Activated CD4-positive, alpha-beta memory T cell treated with anti-CD3 and anti-CD28 coated beads for 36 hours (primary cell): ENCODE results near the gene HOXC10. TPM values are rescaled to one million over a fixed set of nuclear protein-coding genes. Genes with fewer than 3 reads are reported as not detected.
A peak's percentile ranks its signal among the peaks of the same experiment; 100 is the strongest.

ENCODE experiments used
- CTCF ChIA-PET: fragments of 350-600 bp; sonication (Branson Sonifier 250); formaldehyde crosslinking; loops from one replicate; lab custom pipeline; 2021; ENCODE audit warnings: antibody characterized with exemption, inconsistent platforms; lab: Charles Lee
- POLR2A ChIA-PET: fragments of 350-600 bp; sonication (Branson Sonifier 250); formaldehyde crosslinking; loops from one replicate; lab custom pipeline; 2021; ENCODE audit warnings: antibody characterized with exemption; lab: Charles Lee
- DNase-seq: peaks from one replicate; pipeline ENCODE4 v3.0.0-alpha.2; 2020
- H3K27ac Mint-ChIP-seq: one replicate; pipeline ENCODE4 v1.8.0; 2021; ENCODE audit warnings: mixed read lengths
- H3K27me3 Mint-ChIP-seq: one replicate; pipeline ENCODE4 v1.8.0; 2021; ENCODE audit warnings: mixed read lengths
- H3K36me3 Mint-ChIP-seq: one replicate; pipeline ENCODE4 v1.8.0; 2021; ENCODE audit warnings: mixed read lengths
- H3K4me1 Mint-ChIP-seq: one replicate; pipeline ENCODE4 v1.8.0; 2021; ENCODE audit warnings: low read depth, mixed read lengths
- H3K4me3 Mint-ChIP-seq: one replicate; pipeline ENCODE4 v1.8.0; 2021; ENCODE audit warnings: mild to moderate bottlenecking, mixed read lengths
- H3K9me3 Mint-ChIP-seq: one replicate; pipeline ENCODE4 v1.8.0; 2021; ENCODE audit warnings: mixed read lengths
- intact Hi-C: fragments of 100-400 bp; cut with micrococcal nuclease; formaldehyde crosslinking; loops from one replicate; pipeline ENCODE4 v1.15.1; 2023
- total RNA-seq, 2 experiments: library from RNA; stranded (reverse); gene quantifications; one replicate each; pipeline ENCODE4 v1.2.3, GENCODE V29; 2021

Gene HOXC10
- total RNA-seq, 2 experiments from 2014 or later, result not detected

GRCh38 chr12:54010972-54011664 lies 26.2 kb downstream of the HOXC10 start:
- H3K36me3 Mint-ChIP-seq, result no peaks in the 10 kb centered on the region
- intact Hi-C loops, result no loop called here
- DNase-seq, result no peak
- ChIA-PET POLR2A (no interaction called here), CTCF (interaction anchor here (8.6 to 9.3 kb wide), 2 partner anchors 181 to 190 kb away, joined by 112 to 127 read pairs; partner anchors contain the start of gene SMUG1)
- no peaks in the 10 kb centered on the region for H3K9me3 Mint-ChIP-seq
- H3K27ac Mint-ChIP-seq, result no peak overlapping the region
- peaks cover 36% of the 10 kb centered on the region for H3K4me1 Mint-ChIP-seq
- peaks cover 84% of the 10 kb centered on the region for H3K27me3 Mint-ChIP-seq
- no peak overlapping the region for H3K4me3 Mint-ChIP-seq

- Mint-ChIP-seq H3K4me1 (peaks cover 32% of the 10 kb centered on the region), H3K27me3 (peaks cover 81% of the 10 kb centered on the region), H3K36me3 (no peaks in the 10 kb centered on the region), H3K27ac (no peak overlapping the region), H3K9me3 (no peaks in the 10 kb centered on the region), H3K4me3 (no peak overlapping the region)
- intact Hi-C loops, result no loop called here
- DNase-seq, result no peak
- CTCF ChIA-PET, result interaction anchor here (1.3 kb wide), 1 partner anchor 189 kb away, joined by 3 read pairs; no protein-coding TSS in a partner anchor
- POLR2A ChIA-PET, result no interaction called here
These were observed 27.0 kb downstream of the HOXC10 start for GRCh38 chr12:54011665-54012532.

DNA sequence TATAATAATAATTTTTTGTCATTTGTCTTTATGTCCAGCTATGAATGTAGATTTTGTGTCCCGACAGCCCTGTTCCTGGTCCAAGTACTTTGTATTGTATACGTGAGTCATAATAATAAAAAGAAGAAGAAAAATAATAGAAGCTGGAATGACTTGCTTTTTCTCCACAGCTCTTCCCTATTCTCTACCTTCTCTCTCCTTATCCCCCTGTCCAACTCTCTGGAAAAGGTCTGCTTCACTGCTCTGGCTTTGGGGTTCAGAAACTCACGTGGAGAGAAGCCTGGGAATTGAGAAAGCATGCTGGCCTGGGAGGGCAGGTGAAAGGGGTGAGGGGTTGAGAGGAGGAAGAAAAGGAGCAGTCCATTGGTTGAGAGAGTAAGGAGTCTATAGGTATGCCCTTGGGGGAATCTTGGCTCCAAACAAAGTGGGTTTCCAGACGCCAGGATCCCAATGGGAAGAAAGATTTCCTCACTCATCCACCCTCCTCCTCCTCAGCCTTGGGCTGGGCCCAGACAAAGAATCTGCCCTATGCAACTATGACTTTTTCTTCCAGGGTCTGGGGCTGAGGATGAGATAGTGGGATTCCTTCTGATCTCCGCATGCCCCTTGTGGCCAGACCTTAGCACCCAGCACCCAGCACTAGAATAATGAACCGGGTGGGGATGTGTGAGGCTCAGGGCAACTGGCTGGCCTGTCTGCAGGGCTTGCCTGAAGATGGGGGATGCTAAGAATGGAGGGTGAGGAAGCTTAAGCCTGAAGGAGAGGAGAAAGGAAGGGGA lies 27.9 kb downstream of the HOXC10 start:
- Mint-ChIP-seq H3K4me1 (peaks cover 35% of the 10 kb centered on the region), H3K9me3 (no peaks in the 10 kb centered on the region), H3K36me3 (no peaks in the 10 kb centered on the region), H3K27ac (no peak overlapping the region), H3K27me3 (peaks cover 78% of the 10 kb centered on the region), H3K4me3 (no peak overlapping the region)
- DNase-seq, result no peak
- ChIA-PET POLR2A (no interaction called here), CTCF (interaction anchor here (0.8 to 1.3 kb wide), 3 partner anchors 13 to 202 kb away, joined by 3 read pairs; partner anchors contain the start of gene HOXC9)
- intact Hi-C loops, result no loop called here

DNA sequence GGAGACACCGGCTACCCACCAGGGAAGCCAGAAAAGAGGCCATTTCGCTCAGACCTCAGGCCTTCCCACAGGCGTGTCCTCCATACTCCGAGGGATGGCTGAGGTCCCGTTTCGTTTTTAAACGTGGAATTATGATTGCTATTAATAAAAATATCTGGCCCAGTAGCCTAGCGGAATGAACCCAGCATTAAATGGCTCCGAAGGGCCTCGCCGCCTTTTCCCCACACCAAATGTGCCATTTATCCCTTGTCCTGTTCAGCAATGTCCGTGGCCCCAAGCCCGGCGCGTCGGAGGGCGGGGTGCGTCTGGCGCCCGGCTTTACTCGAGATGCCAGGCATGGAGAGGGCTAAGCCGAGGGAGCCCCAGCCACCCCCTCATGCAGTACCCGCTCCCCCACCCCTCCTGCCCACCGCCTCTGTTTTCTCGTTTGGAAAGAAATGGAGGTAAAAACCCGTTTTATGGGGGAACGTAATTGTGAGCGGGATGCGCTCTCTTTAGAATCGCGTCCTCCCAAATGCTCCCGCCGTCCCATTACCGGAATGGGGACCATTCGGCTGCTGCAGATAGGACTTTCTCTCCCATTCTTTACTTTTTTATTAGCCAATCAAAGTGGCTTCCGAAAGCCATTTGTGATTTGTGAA lies 29.6 kb downstream of the HOXC10 start:
- no peaks in the 10 kb centered on the region for H3K36me3 Mint-ChIP-seq
- H3K27me3 Mint-ChIP-seq, result peaks cover 73% of the 10 kb centered on the region
- H3K4me1 Mint-ChIP-seq, result peaks cover 31% of the 10 kb centered on the region
- intact Hi-C loops, result loop anchor here (5.0 kb wide), 1 partner anchor 32 kb away; no protein-coding TSS in a partner anchor
- DNase-seq, result no peak
- no peaks in the 10 kb centered on the region for H3K9me3 Mint-ChIP-seq
- ChIA-PET POLR2A (no interaction called here), CTCF (interaction anchor here (1.0 to 1.4 kb wide), 5 partner anchors 7 to 193 kb away, joined by 3 to 5 read pairs (median 4); partner anchors contain the start of genes HOXC5 and HOXC9)
- H3K4me3 Mint-ChIP-seq, result no peak overlapping the region
- no peak overlapping the region for H3K27ac Mint-ChIP-seq

- H3K4me1 Mint-ChIP-seq, result peaks cover 26% of the 10 kb centered on the region
- H3K27me3 Mint-ChIP-seq, result peaks cover 70% of the 10 kb centered on the region
- H3K9me3 Mint-ChIP-seq, result no peaks in the 10 kb centered on the region
- intact Hi-C loops, result loop anchor here (5.0 kb wide), 1 partner anchor 33 kb away; no protein-coding TSS in a partner anchor
- ChIA-PET POLR2A (no interaction called here), CTCF (interaction anchor here (1.0 to 2.8 kb wide), 5 partner anchors 8 to 192 kb away, joined by 3 to 16 read pairs (median 5); partner anchors contain the start of gene HOXC5)
- H3K4me3 Mint-ChIP-seq, result no peak overlapping the region
- H3K27ac Mint-ChIP-seq, result peak overlapping the region; percentile 16
- no peaks in the 10 kb centered on the region for H3K36me3 Mint-ChIP-seq
- no peak for DNase-seq
These were observed 30.3 kb downstream of the HOXC10 start for GRCh38 chr12:54015018-54015931.

GRCh38 chr12:54016051-54016450 lies 31.1 kb downstream of the HOXC10 start:
- DNase-seq, result no peak
- no peaks in the 10 kb centered on the region for H3K36me3 Mint-ChIP-seq
- H3K27ac Mint-ChIP-seq, result no peak overlapping the region
- ChIA-PET POLR2A (no interaction called here), CTCF (interaction anchor here (0.9 to 2.8 kb wide), 8 partner anchors 9 to 199 kb away, joined by 3 to 26 read pairs (median 8); partner anchors contain the start of genes HOXC10 and HOXC5)
- peaks cover 65% of the 10 kb centered on the region for H3K27me3 Mint-ChIP-seq
- peaks cover 24% of the 10 kb centered on the region for H3K4me1 Mint-ChIP-seq
- H3K4me3 Mint-ChIP-seq, result no peak overlapping the region
- intact Hi-C loops, result loop anchor here (2.0 to 5.0 kb wide), 2 partner anchors 17 to 34 kb away; partner anchors contain the start of gene HOXC5
- H3K9me3 Mint-ChIP-seq, result no peaks in the 10 kb centered on the region

DNA sequence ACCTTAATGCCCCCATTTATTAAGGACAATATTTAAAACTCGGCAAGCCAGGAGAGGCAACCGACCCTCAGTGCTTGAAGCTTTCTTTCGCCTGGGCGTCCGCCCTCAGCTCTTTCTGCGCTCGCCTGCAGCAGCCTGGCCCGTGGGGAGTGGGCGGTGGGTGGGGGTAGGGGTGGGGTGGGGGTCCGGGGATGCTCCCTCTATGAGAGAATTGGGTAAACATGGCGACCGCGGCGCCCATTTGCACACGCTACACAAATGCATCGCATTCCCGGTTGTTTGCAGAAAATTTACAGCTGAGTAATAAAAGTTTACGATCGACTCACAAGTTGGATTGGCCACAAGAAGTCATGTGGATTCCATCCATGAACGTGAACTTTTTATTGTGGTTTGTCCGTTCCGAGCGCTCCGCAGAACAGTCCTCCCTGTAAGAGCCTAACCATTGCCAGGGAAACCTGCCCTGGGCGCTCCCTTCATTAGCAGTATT lies 31.6 kb downstream of the HOXC10 start:
- POLR2A ChIA-PET, result no interaction called here
- no peaks in the 10 kb centered on the region for H3K9me3 Mint-ChIP-seq
- intact Hi-C loops, result loop anchor here (2.0 to 5.0 kb wide), 2 partner anchors 16 to 34 kb away; partner anchors contain the start of gene HOXC5
- no peak for DNase-seq
- peaks cover 64% of the 10 kb centered on the region for H3K27me3 Mint-ChIP-seq
- CTCF ChIA-PET, result interaction anchor here (0.9 to 2.8 kb wide), 10 partner anchors 9 to 198 kb away, joined by 3 to 26 read pairs (median 10); partner anchors contain the start of genes HOXC10 and HOXC5
- H3K4me3 Mint-ChIP-seq, result no peak overlapping the region
- no peaks in the 10 kb centered on the region for H3K36me3 Mint-ChIP-seq
- H3K27ac Mint-ChIP-seq, result no peak overlapping the region
- peaks cover 20% of the 10 kb centered on the region for H3K4me1 Mint-ChIP-seq

GRCh38 chr12:54017027-54017788 lies 32.3 kb downstream of the HOXC10 start:
- H3K27ac Mint-ChIP-seq, result no peak overlapping the region
- peaks cover 19% of the 10 kb centered on the region for H3K4me1 Mint-ChIP-seq
- H3K36me3 Mint-ChIP-seq, result no peaks in the 10 kb centered on the region
- CTCF ChIA-PET, result interaction anchor here (0.7 to 2.8 kb wide), 15 partner anchors 9 to 271 kb away, joined by 3 to 26 read pairs (median 5); partner anchors contain the start of genes HOXC10, HOXC5 and HOXC8
- POLR2A ChIA-PET, result interaction anchor here (1.0 kb wide), 1 partner anchor 11 kb away, joined by 3 read pairs; no protein-coding TSS in a partner anchor
- peaks cover 69% of the 10 kb centered on the region for H3K27me3 Mint-ChIP-seq
- intact Hi-C loops, result loop anchor here (2.0 to 5.0 kb wide), 2 partner anchors 16 to 35 kb away; partner anchors contain the start of gene HOXC5
- H3K9me3 Mint-ChIP-seq, result no peaks in the 10 kb centered on the region
- no peak for DNase-seq
- H3K4me3 Mint-ChIP-seq, result peak overlapping the region; percentile 72

GRCh38 chr12:54017878-54018467 lies 33.0 kb downstream of the HOXC10 start:
- Mint-ChIP-seq H3K36me3 (no peaks in the 10 kb centered on the region), H3K27me3 (peaks cover 69% of the 10 kb centered on the region), H3K27ac (no peak overlapping the region), H3K4me3 (peak overlapping the region; percentile 72), H3K9me3 (no peaks in the 10 kb centered on the region), H3K4me1 (peaks cover 19% of the 10 kb centered on the region)
- CTCF ChIA-PET, result interaction anchor here (0.7 to 2.8 kb wide), 14 partner anchors 9 to 271 kb away, joined by 3 to 26 read pairs (median 6); partner anchors contain the start of genes HOXC10, HOXC5 and HOXC8
- intact Hi-C loops, result loop anchor here (2.0 to 5.0 kb wide), 2 partner anchors 15 to 36 kb away; partner anchors contain the start of gene HOXC5
- peak; percentile 73 for DNase-seq
- POLR2A ChIA-PET, result interaction anchor here (1.0 kb wide), 1 partner anchor 11 kb away, joined by 3 read pairs; no protein-coding TSS in a partner anchor
